OCI-LY3 (cell line): ENCODE measurements around the gene MCRIP2.

Source experiments
- H2AFZ ChIP-seq: fragments of 200-600, 300-600 bp; shearing (Covaris generic); 2 replicates; pipeline ENCODE4 v1.6.0; 2014; ENCODE audit warnings: antibody characterized with exemption, low read depth, low read length
- H3K27ac ChIP-seq: fragments of 200-600, 300-600 bp; sonication (generic); 2 replicates; pipeline ENCODE4 v1.5.1; 2014; ENCODE audit warnings: mild to moderate bottlenecking, low read length, moderate library complexity, mixed read lengths
- H3K27me3 ChIP-seq: fragments of 200-600, 300-600 bp; sonication (generic); 2 replicates; pipeline ENCODE4 v1.6.1; 2014; ENCODE audit warnings: low read depth, low read length, mixed read lengths
- H3K36me3 ChIP-seq: fragments of 200-600, 300-600 bp; sonication (generic); replicated peaks from 2 replicates; pipeline ENCODE3; 2014; ENCODE audit warnings: low read depth, low read length, mixed read lengths
- H3K4me1 ChIP-seq: fragments of 300-600, 200-600 bp; sonication (generic); 2 replicates; pipeline ENCODE4 v1.6.1; 2014; ENCODE audit warnings: low read length, mixed read lengths
- H3K4me2 ChIP-seq: fragments of 200-600, 300-600 bp; sonication (generic); 2 replicates; pipeline ENCODE4 v1.6.1; 2014; ENCODE audit warnings: low read length, mixed read lengths
- H3K4me3 ChIP-seq: fragments of 300-600, 200-600 bp; sonication (generic); 2 replicates; pipeline ENCODE4 v1.5.1; 2014; ENCODE audit warnings: antibody characterized with exemption, mild to moderate bottlenecking, low read length, moderate library complexity
- H3K79me2 ChIP-seq: fragments of 300-600, 200-600 bp; shearing (Covaris generic); 2 replicates; pipeline ENCODE4 v1.6.1; 2014; ENCODE audit warnings: mild to moderate bottlenecking, low read length, mixed read lengths
- H3K9ac ChIP-seq: fragments of 300-600, 200-600 bp; shearing (Covaris generic); 2 replicates; pipeline ENCODE4 v1.6.0; 2014; ENCODE audit warnings: mild to moderate bottlenecking, low read length, moderate library complexity
- H3K9me3 ChIP-seq: fragments of 200-600, 300-600 bp; shearing (Covaris generic); 2 replicates; pipeline ENCODE4 v1.6.1; 2014; ENCODE audit warnings: low read length, mixed read lengths; ENCODE audit not compliant: insufficient read depth
- H4K20me1 ChIP-seq: fragments of 200-600, 300-600 bp; sonication (generic); 2 replicates; pipeline ENCODE4 v1.6.1; 2016; ENCODE audit warnings: low read length, mixed read lengths; ENCODE audit not compliant: insufficient read depth
- EZH2phosphoT487 ChIP-seq: fragments of 200-600 bp; shearing (Covaris generic); IDR thresholded peaks from 2 replicates; pipeline ENCODE4 v1.6.1; 2018; ENCODE audit warnings: antibody characterized with exemption, mixed run types, low read depth
- TF ChIP-seq, protein P1 (sequence below): fragments of 200-600, 300-600 bp; sonication (generic); IDR thresholded peaks from 2 replicates; pipeline ENCODE4 v1.5.1; 2014; ENCODE audit warnings: antibody characterized with exemption, low read length, low read depth

MCRIP2 gene

DNA sequence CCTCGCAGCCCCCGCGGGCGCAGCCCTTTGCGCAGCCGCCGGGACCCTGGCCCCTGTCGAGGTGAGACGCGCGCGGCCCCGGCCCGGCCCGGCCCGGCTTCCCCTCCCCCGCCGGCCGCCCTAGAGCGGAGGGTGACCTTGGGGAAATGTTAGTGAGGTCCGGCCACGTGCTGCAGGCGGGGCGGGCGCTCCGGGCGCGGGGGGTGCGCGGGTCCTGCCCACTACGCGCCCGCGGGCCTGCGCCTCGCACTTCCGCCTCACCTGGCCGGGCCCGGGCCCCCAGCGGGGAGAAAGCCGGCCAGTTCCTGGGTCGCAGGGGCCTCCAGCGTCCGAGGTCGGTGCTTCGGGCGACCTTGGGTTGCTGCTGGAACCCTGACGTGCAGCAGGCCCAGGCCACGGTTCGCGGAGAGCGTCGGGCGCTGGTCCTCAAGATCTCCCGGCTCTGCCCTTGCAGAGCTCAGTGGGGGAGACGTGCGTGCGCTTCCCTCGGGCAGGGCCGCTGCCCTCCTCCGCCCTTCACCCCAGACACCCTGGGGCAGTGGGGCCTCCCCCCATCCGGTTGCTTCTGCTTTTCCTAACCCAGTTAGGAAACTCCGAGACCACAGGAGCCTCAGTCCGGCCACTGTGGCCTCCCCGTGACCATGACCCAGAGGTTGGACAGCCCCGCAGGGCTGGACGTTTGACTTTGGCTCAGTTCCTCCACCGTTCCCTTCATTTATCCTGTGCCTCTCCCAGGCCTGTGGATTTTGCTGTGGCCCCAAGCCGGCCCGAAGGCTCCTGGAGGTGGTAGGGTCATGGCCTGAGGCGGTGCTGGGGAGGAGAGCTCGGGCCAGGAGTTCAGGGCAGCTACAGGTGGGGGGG is 791 bp downstream of the MCRIP2 start:
- no peak overlapping the region for H2AFZ ChIP-seq

GRCh38 chr16:643050-643368 is 1.4 kb downstream of the MCRIP2 start:
- Histone ChIP-seq H3K27me3 (no peaks in the 10 kb centered on the region), H3K4me3 (peak overlapping the region; percentile 82), H3K27ac (peak overlapping the region; percentile 55), H3K36me3 (peaks cover 3% of the 10 kb centered on the region), H3K4me1 (peaks cover 21% of the 10 kb centered on the region), H3K79me2 (peaks cover 40% of the 10 kb centered on the region), H4K20me1 (peaks cover 7% of the 10 kb centered on the region; the same call in 1 of the 2 replicates), H3K9ac (peak overlapping the region; percentile 90), H3K9me3 (no peaks in the 10 kb centered on the region), H3K4me2 (peak overlapping the region; percentile 95), H2AFZ (no peak overlapping the region)
- TF ChIP-seq, protein P1, sequence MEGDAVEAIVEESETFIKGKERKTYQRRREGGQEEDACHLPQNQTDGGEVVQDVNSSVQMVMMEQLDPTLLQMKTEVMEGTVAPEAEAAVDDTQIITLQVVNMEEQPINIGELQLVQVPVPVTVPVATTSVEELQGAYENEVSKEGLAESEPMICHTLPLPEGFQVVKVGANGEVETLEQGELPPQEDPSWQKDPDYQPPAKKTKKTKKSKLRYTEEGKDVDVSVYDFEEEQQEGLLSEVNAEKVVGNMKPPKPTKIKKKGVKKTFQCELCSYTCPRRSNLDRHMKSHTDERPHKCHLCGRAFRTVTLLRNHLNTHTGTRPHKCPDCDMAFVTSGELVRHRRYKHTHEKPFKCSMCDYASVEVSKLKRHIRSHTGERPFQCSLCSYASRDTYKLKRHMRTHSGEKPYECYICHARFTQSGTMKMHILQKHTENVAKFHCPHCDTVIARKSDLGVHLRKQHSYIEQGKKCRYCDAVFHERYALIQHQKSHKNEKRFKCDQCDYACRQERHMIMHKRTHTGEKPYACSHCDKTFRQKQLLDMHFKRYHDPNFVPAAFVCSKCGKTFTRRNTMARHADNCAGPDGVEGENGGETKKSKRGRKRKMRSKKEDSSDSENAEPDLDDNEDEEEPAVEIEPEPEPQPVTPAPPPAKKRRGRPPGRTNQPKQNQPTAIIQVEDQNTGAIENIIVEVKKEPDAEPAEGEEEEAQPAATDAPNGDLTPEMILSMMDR, result no peak
- no peak for TF ChIP-seq EZH2phosphoT487

More for the DNA sequence above, 791 bp downstream of the MCRIP2 start:
- Histone ChIP-seq H3K36me3 (peaks cover 3% of the 10 kb centered on the region), H3K4me1 (peaks cover 17% of the 10 kb centered on the region), H4K20me1 (peaks cover 7% of the 10 kb centered on the region; the same call in 1 of the 2 replicates), H3K4me2 (peak overlapping the region; percentile 95), H3K4me3 (peak overlapping the region; percentile 82), H3K27ac (peak overlapping the region; percentile 55), H3K79me2 (peaks cover 35% of the 10 kb centered on the region), H3K9ac (peak overlapping the region; percentile 90), H3K9me3 (no peaks in the 10 kb centered on the region), H3K27me3 (no peaks in the 10 kb centered on the region)
- TF ChIP-seq, protein P1, result no peak
- no peak for TF ChIP-seq EZH2phosphoT487

GRCh38 chr16:644556-644955 is 2.9 kb downstream of the MCRIP2 start:
- Histone ChIP-seq H3K27ac (no peak overlapping the region), H3K4me3 (no peak overlapping the region), H3K36me3 (peaks cover 3% of the 10 kb centered on the region), H2AFZ (no peak overlapping the region), H3K4me1 (peaks cover 12% of the 10 kb centered on the region), H3K9me3 (no peaks in the 10 kb centered on the region), H3K4me2 (no peak overlapping the region), H3K27me3 (no peaks in the 10 kb centered on the region), H3K79me2 (peaks cover 50% of the 10 kb centered on the region), H3K9ac (no peak overlapping the region), H4K20me1 (peaks cover 7% of the 10 kb centered on the region; the same call in 1 of the 2 replicates)
- TF ChIP-seq, protein P1, result no peak
- no peak for TF ChIP-seq EZH2phosphoT487

DNA sequence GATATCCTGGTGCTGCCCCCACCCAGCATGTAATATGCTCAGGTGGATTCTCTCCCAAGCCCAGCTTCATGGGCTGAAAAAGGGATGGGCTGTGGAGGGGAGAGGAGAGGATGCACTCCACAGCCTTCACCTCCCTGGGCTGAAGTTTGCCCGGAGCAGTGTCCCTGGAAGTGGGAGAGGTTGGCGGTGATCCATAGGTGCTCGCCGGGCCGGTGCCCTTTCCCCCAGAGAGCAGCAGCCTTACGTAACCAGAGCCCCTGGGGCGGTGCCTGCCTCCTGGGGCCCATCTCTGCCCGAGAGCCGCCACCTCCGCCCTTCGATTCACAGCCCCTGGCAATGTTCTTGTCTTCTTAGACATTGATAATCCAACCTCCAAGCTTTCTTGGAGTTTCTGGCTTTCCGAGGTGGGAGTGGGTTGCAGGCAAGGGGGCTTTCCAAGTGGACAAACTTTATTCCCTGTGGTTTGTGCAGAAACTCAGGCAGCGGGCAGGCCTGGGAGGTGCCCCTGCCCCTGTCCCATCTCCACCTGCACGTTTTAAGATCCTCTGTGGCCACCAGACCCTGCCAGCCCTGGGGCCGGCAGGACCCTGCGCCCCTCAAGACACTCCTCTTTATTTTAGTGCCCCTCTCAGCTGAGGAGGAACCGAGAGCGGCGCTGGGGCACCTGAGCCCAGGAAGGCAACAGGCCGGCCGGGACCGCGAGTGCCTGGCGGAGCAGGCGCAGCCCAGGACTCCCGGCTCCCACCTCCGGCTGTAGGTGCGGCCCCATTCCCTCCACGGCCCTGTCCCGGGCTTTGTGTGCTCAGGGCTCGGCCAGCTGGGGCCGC is 4.4 kb downstream of the MCRIP2 start:
- Histone ChIP-seq H3K79me2 (peaks cover 57% of the 10 kb centered on the region), H3K4me2 (no peak overlapping the region), H4K20me1 (peaks cover 7% of the 10 kb centered on the region; the same call in 1 of the 2 replicates), H3K27ac (no peak overlapping the region), H3K36me3 (peaks cover 3% of the 10 kb centered on the region), H3K9ac (no peak overlapping the region), H3K4me3 (no peak overlapping the region), H3K9me3 (no peaks in the 10 kb centered on the region), H3K27me3 (no peaks in the 10 kb centered on the region), H3K4me1 (peaks cover 18% of the 10 kb centered on the region), H2AFZ (no peak overlapping the region)
- TF ChIP-seq EZH2phosphoT487, result no peak
- TF ChIP-seq, protein P1, result no peak
